ENCODE data around the gene SEMA3G. TPM values are rescaled to one million over a fixed set of nuclear protein-coding genes. Genes with fewer than 3 reads are reported as not detected.

SEMA3G gene
- total RNA-seq, 1 donor from 2014 or later = 7.5 TPM

- DNase-seq (ENCODE audit: low spot score) = no peak
Measured at GRCh38 chr3:52454250-52454937, 9.5 kb upstream of the SEMA3G start.

- DNase-seq (ENCODE audit: low spot score) = no peak
Measured at GRCh38 chr3:52453496-52454249, 8.8 kb upstream of the SEMA3G start, which contains the start of gene TNNC1. TSS of gene TNNC1 (minus strand) at chr3:52454041. CDS start at chr3:52454015, 26 bp downstream.

- DNase-seq (ENCODE audit: low spot score) = no peak
Measured at GRCh38 chr3:52452570-52453221, 7.8 kb upstream of the SEMA3G start.

DNA sequence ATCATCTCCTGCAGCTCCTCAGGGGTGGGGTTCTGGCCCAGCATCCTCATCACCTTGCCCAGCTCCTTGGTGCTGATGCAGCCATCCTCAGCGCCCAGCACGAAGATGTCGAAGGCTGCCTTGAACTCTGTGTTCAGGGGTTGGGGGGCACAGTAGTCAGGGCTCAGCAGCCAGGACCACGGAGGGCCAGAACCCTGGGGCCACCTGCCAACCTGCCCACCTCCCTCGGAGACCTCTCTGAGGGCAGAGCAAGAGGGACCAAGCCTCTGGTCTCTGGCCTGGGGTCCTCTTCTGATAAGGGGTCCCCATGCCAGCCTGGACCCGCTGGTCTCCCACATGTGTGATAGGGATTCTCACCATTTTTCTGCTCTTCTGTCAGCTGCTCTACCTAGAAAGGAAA, 7.2 kb upstream of the SEMA3G start:
- no peak for DNase-seq (ENCODE audit: low spot score)

- DNase-seq (ENCODE audit: low spot score) = no peak
Measured at GRCh38 chr3:52451237-52452083, 6.6 kb upstream of the SEMA3G start.

- DNase-seq (ENCODE audit: low spot score) = no peak
Measured at GRCh38 chr3:52450489-52451236, 5.8 kb upstream of the SEMA3G start.

DNA sequence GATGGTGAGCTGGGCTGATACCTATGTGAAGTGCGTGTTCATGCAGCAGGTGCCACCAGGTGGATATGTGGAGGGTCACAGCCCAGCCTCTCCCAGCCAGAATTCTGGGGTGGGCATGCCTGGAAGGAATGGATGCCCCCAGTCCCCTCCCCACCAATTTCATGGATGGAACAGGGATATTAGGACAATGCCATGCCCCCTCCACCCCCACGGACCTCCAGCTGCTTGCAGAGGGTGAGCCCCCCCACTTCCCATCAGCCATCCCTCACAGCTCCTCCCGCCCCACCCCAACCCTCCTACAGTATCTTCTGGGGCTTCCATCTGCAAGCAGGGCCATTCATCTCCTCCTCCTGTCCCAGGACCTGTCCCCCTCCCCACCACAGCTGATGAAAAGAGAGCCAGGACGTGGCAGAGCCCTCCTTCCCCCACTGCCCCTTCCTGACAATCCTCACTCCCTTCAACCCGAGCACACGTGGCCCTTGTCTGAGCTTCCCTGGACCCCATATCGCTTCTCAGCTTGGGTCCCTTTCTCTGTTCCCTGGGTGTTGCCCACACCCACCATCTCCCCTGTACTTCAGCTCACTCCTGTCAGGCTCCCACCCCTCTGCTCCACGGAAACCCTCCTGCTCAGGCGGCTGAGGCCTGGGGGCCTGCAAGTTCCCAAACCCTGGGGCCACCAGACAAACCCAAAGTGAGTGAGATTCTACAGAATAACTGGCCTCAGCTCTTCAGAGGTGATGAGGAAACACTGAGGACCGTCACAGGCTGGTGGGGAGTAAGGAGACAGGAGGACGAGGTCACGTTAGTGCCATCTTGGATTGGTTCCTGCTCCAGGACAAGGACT, 2.8 kb upstream of the SEMA3G start:
- DNase-seq (ENCODE audit: low spot score) = no peak

- DNase-seq (ENCODE audit: low spot score) = no peak
Measured at GRCh38 chr3:52446631-52447511, 2.0 kb upstream of the SEMA3G start.

DNA sequence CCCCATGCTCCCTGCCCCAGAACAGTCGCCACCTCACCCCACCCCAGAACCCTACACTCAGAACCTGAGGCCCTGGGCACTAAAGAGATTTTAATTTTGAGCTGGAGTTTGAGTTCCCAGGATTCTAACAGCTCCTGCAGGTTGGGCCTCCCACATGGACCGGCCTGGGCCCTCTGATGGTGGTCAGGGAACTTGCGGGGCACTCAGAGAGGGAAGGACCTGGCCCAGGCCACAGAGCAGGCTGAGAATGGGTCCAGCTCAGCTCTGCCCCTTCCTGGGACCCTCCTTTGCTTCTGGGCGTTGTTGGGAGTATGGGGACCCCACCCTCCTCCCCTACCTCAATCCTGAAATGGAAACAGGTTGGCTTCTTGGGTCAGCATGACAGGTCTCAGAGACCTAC, 1.1 kb upstream of the SEMA3G start:
- no peak for DNase-seq (ENCODE audit: low spot score)

DNA sequence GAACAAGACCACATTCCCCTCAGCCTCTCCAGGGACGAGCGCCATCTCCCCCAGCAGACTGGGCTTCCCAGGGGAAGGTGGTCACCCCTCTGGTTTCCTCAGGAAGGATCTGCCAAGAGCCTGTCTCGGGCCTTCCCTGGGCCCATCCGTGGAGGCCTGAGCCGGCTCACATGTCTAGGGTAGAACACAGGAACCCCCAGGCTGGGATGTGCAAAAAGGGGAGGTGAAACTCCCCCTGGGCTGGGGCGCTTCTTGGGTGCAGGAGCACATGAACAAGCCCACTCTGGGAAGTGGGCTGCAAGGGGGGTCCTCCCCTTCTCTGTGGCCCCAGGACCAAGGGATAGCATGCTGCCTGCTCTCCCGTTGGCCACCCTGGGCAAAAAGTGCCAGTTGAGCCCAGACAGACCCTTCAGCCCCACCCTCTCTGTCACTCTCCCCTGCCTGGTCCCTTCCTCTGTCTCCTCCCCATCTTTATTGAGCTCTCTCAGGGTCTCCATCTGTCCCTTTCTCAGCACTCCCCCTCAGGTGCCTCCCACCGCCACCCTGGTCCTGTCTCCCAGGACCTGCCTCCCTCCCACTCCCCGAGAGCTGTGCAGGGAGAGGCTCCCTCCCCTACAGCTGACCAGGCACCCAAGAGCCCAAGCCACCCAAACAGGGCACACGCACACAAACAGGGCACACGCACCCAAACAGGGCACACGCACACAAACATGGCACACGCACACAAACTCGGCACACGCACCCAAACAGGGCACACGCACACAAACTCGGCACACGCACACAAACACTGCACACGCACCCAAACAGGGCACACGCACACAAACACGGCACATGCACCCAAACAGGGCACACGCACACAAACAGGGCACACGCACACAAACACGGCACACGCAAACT, 864 bp downstream of the SEMA3G start:
- DNase-seq (ENCODE audit: low spot score) = no peak

DNA sequence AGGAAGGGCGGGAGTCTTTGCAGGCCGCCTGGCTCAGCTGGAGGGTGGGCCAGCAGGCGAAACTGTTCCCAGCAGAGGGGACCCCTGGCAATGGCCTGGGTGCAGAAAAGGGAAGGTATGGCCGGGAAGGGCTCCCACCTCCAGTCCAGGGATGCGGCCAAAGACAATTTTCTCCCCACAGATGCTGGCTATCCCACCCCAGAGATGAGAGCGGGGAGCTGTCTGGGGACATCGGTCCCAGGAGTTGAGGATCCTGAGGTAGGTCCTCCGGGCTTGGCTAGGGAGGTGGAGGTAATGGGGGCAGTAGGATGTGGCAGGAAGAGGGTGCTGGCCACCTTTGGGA, 1.7 kb downstream of the SEMA3G start:
- DNase-seq (ENCODE audit: low spot score) = no peak

DNA sequence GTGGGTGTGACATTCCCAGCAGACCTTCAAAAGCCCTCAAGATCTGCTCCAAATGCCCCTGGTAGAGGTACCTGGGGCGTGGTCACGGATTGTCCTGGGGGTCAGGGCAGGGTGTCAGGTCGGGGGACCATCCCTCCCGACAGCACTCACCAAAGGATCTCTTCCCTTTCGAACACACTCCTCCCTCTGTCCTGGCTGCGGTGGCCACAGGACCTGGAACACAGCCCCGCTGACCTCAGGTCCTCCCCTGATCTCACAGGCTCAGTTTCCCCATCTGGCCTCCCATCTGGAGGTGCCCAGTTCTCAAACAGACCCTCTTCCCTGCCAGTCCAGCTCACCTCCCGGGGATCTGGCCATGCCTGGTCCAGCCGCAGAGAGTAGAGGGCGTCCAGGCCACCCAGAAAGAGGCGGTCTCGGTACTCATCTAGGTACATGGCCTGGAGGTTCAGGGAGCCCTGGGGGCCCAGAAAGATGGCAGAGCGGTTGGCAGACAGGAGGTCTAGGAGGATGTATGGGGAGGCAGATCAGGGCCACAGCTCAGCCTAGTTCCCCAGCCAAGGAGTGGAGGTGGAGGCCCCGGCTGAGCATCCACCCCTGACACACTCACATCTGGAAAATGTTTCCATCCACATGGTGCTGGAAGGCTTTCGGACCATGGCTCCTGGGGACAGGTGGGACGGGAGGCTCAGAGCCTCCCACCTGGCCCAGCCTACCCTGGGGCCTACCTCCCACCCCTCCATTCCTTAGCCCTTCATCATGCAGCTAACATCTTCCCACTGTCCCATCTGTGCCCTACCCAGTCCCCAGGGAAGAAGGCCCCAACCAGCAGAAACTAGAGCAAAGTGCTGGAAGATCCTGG, 2.3 kb downstream of the SEMA3G start:
- DNase-seq (ENCODE audit: low spot score) = no peak

- DNase-seq (ENCODE audit: low spot score) = no peak
Measured at GRCh38 chr3:52441772-52442332, 3.1 kb downstream of the SEMA3G start.

DNA sequence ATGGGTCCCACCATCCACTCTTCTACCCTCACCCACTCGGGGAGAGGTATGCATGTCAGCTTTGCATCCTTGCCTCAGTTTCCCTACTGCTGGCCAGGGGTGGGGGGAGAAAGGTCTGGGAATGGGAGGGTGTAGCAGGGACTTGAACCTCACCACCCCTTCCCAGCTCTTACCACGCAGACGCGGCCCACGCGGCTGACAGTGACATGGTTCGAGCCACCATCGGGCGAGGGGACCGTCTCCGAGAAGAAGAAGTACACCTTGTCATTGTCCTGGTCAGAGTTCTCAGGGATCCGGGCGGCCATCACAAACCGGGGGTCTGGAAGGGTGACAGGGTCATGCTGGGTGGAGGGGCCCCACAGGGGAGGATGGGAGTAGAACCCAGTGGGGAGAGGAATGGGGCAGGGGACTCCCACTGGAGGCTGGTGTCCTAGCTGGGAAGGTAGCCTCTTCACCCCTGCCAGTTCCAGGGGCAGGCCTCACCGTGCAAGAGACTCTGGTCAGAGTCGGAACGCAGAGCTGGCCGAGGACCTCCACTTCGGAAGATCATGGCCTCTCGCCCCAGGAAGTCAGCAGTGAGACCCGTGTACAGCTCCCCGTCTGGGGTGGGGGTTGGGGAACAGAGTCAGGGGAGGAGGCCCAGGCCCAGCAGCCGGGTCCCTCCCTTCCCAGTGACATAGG, 3.7 kb downstream of the SEMA3G start:
- no peak for DNase-seq (ENCODE audit: low spot score)

DNA sequence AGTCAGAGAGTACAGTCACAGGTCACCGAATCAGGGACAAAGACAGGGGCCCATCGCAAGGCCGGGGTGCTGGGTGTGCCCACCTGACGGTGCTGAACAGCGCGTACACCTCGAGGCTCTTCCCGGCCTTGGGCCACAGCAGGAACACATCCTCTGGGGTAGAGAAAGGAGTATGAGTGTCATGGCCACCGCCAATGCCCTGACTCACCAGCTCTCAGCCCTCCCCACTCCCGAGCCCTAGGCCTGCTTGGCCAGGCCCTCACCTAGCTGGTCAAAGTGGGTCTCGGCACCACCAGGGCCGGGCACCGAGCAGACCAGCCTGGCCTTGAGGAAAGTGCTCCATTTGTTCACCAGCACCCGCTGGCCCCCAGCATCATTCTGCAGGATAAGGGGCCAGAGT, 4.2 kb downstream of the SEMA3G start:
- DNase-seq (ENCODE audit: low spot score) = no peak

GRCh38 chr3:52440249-52440551, 4.7 kb downstream of the SEMA3G start:
- no peak for DNase-seq (ENCODE audit: low spot score)

Measured in ureter (tissue), 1 donor.